HG03095 (cell line): ENCODE measurements around the gene GTF2A1.
"Not testable (repeated sequence)": the region's sequence is repeated elsewhere in the genome, so short reads cannot be mapped to it uniquely, and the experiment has no call there.

Experiments
- ATAC-seq: cut with Tn5 transposase; IDR thresholded peaks from one replicate; pipeline ENCODE4 v1.9.1; 2021; ENCODE audit warnings: moderate library complexity; ENCODE audit not compliant: unreplicated experiment

Gene GTF2A1

GRCh38 chr14:81233615-81234014 is 12.9 kb upstream of the GTF2A1 start:
- ATAC-seq = no peak

- no peak for ATAC-seq
Measured at GRCh38 chr14:81231540-81231939, 10.8 kb upstream of the GTF2A1 start.

GRCh38 chr14:81224222-81224621 is 3.5 kb upstream of the GTF2A1 start:
- ATAC-seq = no peak

- ATAC-seq = not testable (repeated sequence)
Measured at GRCh38 chr14:81223788-81224187, 3.0 kb upstream of the GTF2A1 start.

GRCh38 chr14:81222691-81223090 is 1.9 kb upstream of the GTF2A1 start:
- ATAC-seq = no peak

- no peak for ATAC-seq
Measured at GRCh38 chr14:81222126-81222525, 1.4 kb upstream of the GTF2A1 start.

- no peak for ATAC-seq
Measured at GRCh38 chr14:81221579-81222102, 882 bp upstream of the GTF2A1 start.

- ATAC-seq = no peak
Measured at GRCh38 chr14:81220580-81220829, 254 bp downstream of the GTF2A1 start.

- ATAC-seq = no peak
Measured at GRCh38 chr14:81219759-81220579, 790 bp downstream of the GTF2A1 start.

GRCh38 chr14:81219210-81219758 is 1.5 kb downstream of the GTF2A1 start:
- ATAC-seq = peak; percentile 53

- ATAC-seq = no peak
Measured at GRCh38 chr14:81211844-81212243, 8.9 kb downstream of the GTF2A1 start.

GRCh38 chr14:81209167-81209836 is 11.5 kb downstream of the GTF2A1 start:
- ATAC-seq = peak; percentile 56

- ATAC-seq = no peak
Measured at GRCh38 chr14:81208489-81208888, 12.3 kb downstream of the GTF2A1 start.

GRCh38 chr14:81206115-81206514 is 14.6 kb downstream of the GTF2A1 start:
- no peak for ATAC-seq

- no peak for ATAC-seq
Measured at GRCh38 chr14:81205639-81206038, 15.1 kb downstream of the GTF2A1 start.

- no peak for ATAC-seq
Measured at GRCh38 chr14:81200054-81200453, 20.7 kb downstream of the GTF2A1 start.

GRCh38 chr14:81199084-81199483 is 21.7 kb downstream of the GTF2A1 start:
- ATAC-seq = no peak

GRCh38 chr14:81198651-81199050 is 22.1 kb downstream of the GTF2A1 start:
- ATAC-seq = no peak

GRCh38 chr14:81193924-81194633 is 26.7 kb downstream of the GTF2A1 start:
- ATAC-seq = peak; percentile 71

- ATAC-seq = no peak
Measured at GRCh38 chr14:81192594-81192993, 28.2 kb downstream of the GTF2A1 start.

GRCh38 chr14:81187832-81188522 is 32.8 kb downstream of the GTF2A1 start:
- ATAC-seq = peak; percentile 79
